Activated naive CD4-positive, alpha-beta T cell treated with anti-CD3 and anti-CD28 coated beads, Interleukin-2, amount 50 U/mL, for 24 hours (primary cell): ENCODE results near the gene SVBP.
"Not testable (repeated sequence)": the region's sequence is repeated elsewhere in the genome, so short reads cannot be mapped to it uniquely, and the experiment has no call there.

ENCODE experiments used
- H3K27ac Mint-ChIP-seq: one replicate; pipeline ENCODE4 v1.8.0; 2021; ENCODE audit warnings: mild to moderate bottlenecking, mixed read lengths
- H3K27me3 Mint-ChIP-seq: one replicate; pipeline ENCODE4 v1.8.0; 2021; ENCODE audit warnings: mixed read lengths
- H3K36me3 Mint-ChIP-seq: one replicate; pipeline ENCODE4 v1.8.0; 2021; ENCODE audit warnings: mixed read lengths
- H3K4me1 Mint-ChIP-seq: one replicate; pipeline ENCODE4 v1.8.0; 2021; ENCODE audit warnings: mixed read lengths
- H3K4me3 Mint-ChIP-seq: one replicate; pipeline ENCODE4 v1.8.0; 2021; ENCODE audit warnings: mild to moderate bottlenecking, mixed read lengths
- H3K9me3 Mint-ChIP-seq: one replicate; pipeline ENCODE4 v1.8.0; 2021; ENCODE audit warnings: mixed read lengths

Gene SVBP, protein sequence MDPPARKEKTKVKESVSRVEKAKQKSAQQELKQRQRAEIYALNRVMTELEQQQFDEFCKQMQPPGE

GRCh38 chr1:42816585-42817439, at the start of gene SVBP, which contains the start of gene ERMAP:
TSS of gene SVBP (minus strand) at chr1:42817397. CDS start at chr1:42816544, 853 bp downstream.
TSS of gene ERMAP (plus strand) at chr1:42817122. CDS start at chr1:42830449, 13,327 bp downstream.
- Mint-ChIP-seq H3K4me3 (peak within 1 kb of the TSS; percentile 82), H3K4me1 (peaks cover 25% of the 10 kb centered on the region), H3K27ac (peak within 1 kb of the TSS; percentile 79), H3K9me3 (no peaks in the 10 kb centered on the region), H3K36me3 (peaks cover 2% of the 10 kb centered on the region), H3K27me3 (no peaks in the 10 kb centered on the region)

DNA sequence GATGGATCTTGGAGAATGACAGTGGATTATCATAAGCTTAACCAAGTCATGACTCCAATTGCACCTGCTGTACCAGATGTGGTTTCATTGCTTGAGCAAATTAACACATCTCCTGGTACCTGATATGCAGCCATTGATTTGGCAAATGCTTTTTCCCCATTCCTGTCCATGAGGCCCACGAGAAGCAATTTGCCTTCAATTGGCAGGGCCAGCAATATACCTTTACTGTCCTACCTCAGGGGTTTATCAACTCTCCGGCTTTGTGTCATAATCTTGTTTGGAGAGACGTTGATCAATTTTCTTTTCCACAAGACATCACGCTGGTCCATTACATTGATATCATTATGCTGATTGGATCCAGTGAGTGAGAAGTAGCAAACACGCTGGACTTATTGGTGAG, 49.4 kb upstream of the SVBP start:
- H3K27ac Mint-ChIP-seq = no peak overlapping the region
- no peaks in the 10 kb centered on the region for H3K36me3 Mint-ChIP-seq
- no peak overlapping the region for H3K4me3 Mint-ChIP-seq
- H3K9me3 Mint-ChIP-seq = no peaks in the 10 kb centered on the region
- peaks cover 6% of the 10 kb centered on the region for H3K27me3 Mint-ChIP-seq
- H3K4me1 Mint-ChIP-seq = peaks cover 4% of the 10 kb centered on the region

DNA sequence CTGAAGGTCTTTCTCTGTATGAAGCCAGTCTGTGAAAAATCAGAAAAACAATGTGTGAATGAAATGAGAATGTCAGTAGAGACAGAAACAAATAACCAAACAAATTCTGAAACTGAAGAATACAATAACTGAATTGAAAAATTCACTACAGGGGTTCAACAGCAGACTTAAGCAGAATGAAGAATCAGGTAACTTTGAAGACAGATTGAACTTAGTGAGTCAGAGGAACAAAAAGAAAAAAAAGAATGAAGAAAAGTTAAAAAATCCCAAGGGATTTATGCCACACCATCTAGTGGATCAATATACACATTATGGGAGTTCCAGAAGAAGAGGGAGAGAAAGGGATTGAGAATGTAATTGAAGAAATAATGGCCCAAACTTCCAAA, 43.8 kb upstream of the SVBP start:
- H3K9me3 Mint-ChIP-seq = no peaks in the 10 kb centered on the region
- H3K27ac Mint-ChIP-seq = no peak overlapping the region
- H3K27me3 Mint-ChIP-seq = peaks cover 21% of the 10 kb centered on the region
- no peaks in the 10 kb centered on the region for H3K4me1 Mint-ChIP-seq
- H3K4me3 Mint-ChIP-seq = no peak overlapping the region
- peaks cover 1% of the 10 kb centered on the region for H3K36me3 Mint-ChIP-seq

GRCh38 chr1:42860339-42861013, 43.3 kb upstream of the SVBP start:
- Mint-ChIP-seq H3K36me3 (peaks cover 1% of the 10 kb centered on the region), H3K4me1 (no peaks in the 10 kb centered on the region), H3K4me3 (no peak overlapping the region), H3K9me3 (no peaks in the 10 kb centered on the region), H3K27me3 (peaks cover 21% of the 10 kb centered on the region), H3K27ac (no peak overlapping the region)

DNA sequence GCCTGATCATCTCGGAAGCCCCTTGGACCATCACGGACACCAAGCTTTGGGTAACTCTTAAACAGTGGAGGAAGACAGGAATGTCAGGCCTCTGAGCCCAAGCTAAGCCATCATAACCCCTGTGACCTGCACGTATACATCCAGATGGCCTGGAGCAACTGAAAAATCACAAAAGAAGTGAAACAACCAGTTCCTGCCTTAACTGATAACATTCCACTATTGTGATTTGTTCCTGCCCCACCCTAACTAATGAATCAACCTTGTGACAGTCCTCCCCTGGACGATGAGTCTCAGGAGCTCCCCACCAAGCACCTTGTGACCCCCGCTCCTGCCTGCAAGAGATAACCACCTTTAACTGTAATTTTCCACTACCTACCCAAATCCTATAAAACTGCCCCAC, 42.2 kb upstream of the SVBP start:
- H3K27ac Mint-ChIP-seq, H3K36me3 Mint-ChIP-seq, H3K4me3 Mint-ChIP-seq, H3K4me1 Mint-ChIP-seq, H3K9me3 Mint-ChIP-seq: not testable (repeated sequence)
- peaks cover 21% of the 10 kb centered on the region for H3K27me3 Mint-ChIP-seq

DNA sequence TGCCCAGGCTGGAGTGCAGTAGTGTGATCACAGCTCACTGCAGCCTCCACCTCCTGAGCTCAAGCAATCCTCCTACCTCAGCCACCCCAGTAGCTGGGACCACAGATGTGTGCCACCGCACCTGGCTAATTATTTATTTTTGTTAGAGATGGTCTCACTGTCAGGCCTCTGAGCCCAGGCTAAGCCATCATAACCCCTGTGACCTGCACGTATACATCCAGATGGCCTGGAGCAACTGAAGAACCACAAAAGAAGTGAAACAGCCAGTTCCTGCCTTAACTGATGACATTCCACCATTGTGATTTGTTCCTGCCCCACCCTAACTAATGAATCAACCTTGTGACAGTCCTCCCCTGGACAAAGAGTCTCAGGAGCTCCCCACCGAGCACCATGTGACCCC, 39.4 kb upstream of the SVBP start:
- H3K27me3 Mint-ChIP-seq = peaks cover 15% of the 10 kb centered on the region
- not testable (repeated sequence) for H3K9me3 Mint-ChIP-seq, H3K4me3 Mint-ChIP-seq, H3K36me3 Mint-ChIP-seq, H3K27ac Mint-ChIP-seq, H3K4me1 Mint-ChIP-seq

- Mint-ChIP-seq H3K4me3 (no peak overlapping the region), H3K27ac (no peak overlapping the region), H3K9me3 (no peaks in the 10 kb centered on the region), H3K36me3 (peaks cover 30% of the 10 kb centered on the region), H3K27me3 (no peaks in the 10 kb centered on the region), H3K4me1 (peaks cover 19% of the 10 kb centered on the region)
Measured at GRCh38 chr1:42853116-42853884, 36.1 kb upstream of the SVBP start.

GRCh38 chr1:42852608-42852980, 35.4 kb upstream of the SVBP start:
- Mint-ChIP-seq H3K9me3 (no peaks in the 10 kb centered on the region), H3K4me3 (no peak overlapping the region), H3K4me1 (peaks cover 26% of the 10 kb centered on the region), H3K36me3 (peaks cover 30% of the 10 kb centered on the region), H3K27ac (no peak overlapping the region), H3K27me3 (no peaks in the 10 kb centered on the region)

- H3K27me3 Mint-ChIP-seq = no peaks in the 10 kb centered on the region
- H3K9me3 Mint-ChIP-seq = no peaks in the 10 kb centered on the region
- H3K4me1 Mint-ChIP-seq = peaks cover 31% of the 10 kb centered on the region
- peaks cover 30% of the 10 kb centered on the region for H3K36me3 Mint-ChIP-seq
- H3K27ac Mint-ChIP-seq = no peak overlapping the region
- no peak overlapping the region for H3K4me3 Mint-ChIP-seq
Measured at GRCh38 chr1:42851960-42852607, 34.9 kb upstream of the SVBP start.

- no peaks in the 10 kb centered on the region for H3K27me3 Mint-ChIP-seq
- no peak overlapping the region for H3K27ac Mint-ChIP-seq
- peaks cover 32% of the 10 kb centered on the region for H3K4me1 Mint-ChIP-seq
- no peaks in the 10 kb centered on the region for H3K9me3 Mint-ChIP-seq
- H3K4me3 Mint-ChIP-seq = no peak overlapping the region
- H3K36me3 Mint-ChIP-seq = peaks cover 30% of the 10 kb centered on the region
Measured at GRCh38 chr1:42851420-42851819, 34.2 kb upstream of the SVBP start.

DNA sequence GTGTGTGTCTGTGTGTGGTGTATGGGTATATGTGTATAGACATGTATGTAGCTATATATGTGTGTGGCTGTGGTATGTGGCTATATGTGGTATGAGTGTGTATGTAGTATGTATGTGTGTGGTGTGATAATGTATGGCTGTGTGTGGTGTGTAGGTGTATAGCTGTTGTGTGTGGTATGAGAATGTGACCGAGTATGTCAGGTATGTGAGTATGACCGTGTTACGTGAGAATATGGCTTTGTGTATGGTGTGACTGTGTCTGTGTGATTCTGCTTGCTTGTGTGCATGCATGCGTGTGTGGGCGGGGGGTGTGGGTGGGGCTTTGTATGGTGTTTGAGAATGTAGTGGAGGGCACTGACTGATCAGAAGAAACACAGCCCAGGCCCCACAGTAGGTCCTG, 32.7 kb upstream of the SVBP start:
- peaks cover 39% of the 10 kb centered on the region for H3K4me1 Mint-ChIP-seq
- H3K27me3 Mint-ChIP-seq = no peaks in the 10 kb centered on the region
- H3K4me3 Mint-ChIP-seq = no peak overlapping the region
- H3K36me3 Mint-ChIP-seq = peaks cover 30% of the 10 kb centered on the region
- no peak overlapping the region for H3K27ac Mint-ChIP-seq
- H3K9me3 Mint-ChIP-seq = no peaks in the 10 kb centered on the region

GRCh38 chr1:42848823-42849537, 31.8 kb upstream of the SVBP start:
- no peak overlapping the region for H3K27ac Mint-ChIP-seq
- H3K27me3 Mint-ChIP-seq = no peaks in the 10 kb centered on the region
- no peak overlapping the region for H3K4me3 Mint-ChIP-seq
- peaks cover 39% of the 10 kb centered on the region for H3K4me1 Mint-ChIP-seq
- peaks cover 30% of the 10 kb centered on the region for H3K36me3 Mint-ChIP-seq
- no peaks in the 10 kb centered on the region for H3K9me3 Mint-ChIP-seq

GRCh38 chr1:42847721-42848460, 30.7 kb upstream of the SVBP start:
- Mint-ChIP-seq H3K4me3 (peak overlapping the region; percentile 92), H3K9me3 (no peaks in the 10 kb centered on the region), H3K27me3 (no peaks in the 10 kb centered on the region), H3K4me1 (peaks cover 39% of the 10 kb centered on the region), H3K36me3 (peaks cover 28% of the 10 kb centered on the region), H3K27ac (peak overlapping the region; percentile 94)

- peaks cover 39% of the 10 kb centered on the region for H3K4me1 Mint-ChIP-seq
- peaks cover 24% of the 10 kb centered on the region for H3K36me3 Mint-ChIP-seq
- H3K27ac Mint-ChIP-seq = peak overlapping the region; percentile 84
- no peaks in the 10 kb centered on the region for H3K9me3 Mint-ChIP-seq
- peak overlapping the region; percentile 92 for H3K4me3 Mint-ChIP-seq
- H3K27me3 Mint-ChIP-seq = no peaks in the 10 kb centered on the region
Measured at GRCh38 chr1:42847111-42847595, 30.0 kb upstream of the SVBP start.
